Peyer's patch (tissue), 4 donors: ENCODE measurements around the gene TRPM6.

Experiments
- POLR2A ChIP-seq, 2 donors: fragments of 450-650 bp; IDR thresholded peaks; one replicate each; pipeline ENCODE4 v1.5.1; 2017; ENCODE audit warnings: antibody characterized with exemption in 2 of 2, mild to moderate bottlenecking in 2 of 2, moderate library complexity in 2 of 2
- TF ChIP-seq, protein P1 (sequence below), 6 experiments: fragments of 450-650 bp in 4 of 6; fragments of 200-600 bp in 2 of 6; sonication (generic) in 1 of 6; IDR thresholded peaks; one replicate each; pipeline ENCODE4 v1.5.1; 2017 to 2019; ENCODE audit warnings: antibody characterized with exemption in 6 of 6, mild to moderate bottlenecking in 3 of 6, moderate library complexity in 1 of 6

DNA sequence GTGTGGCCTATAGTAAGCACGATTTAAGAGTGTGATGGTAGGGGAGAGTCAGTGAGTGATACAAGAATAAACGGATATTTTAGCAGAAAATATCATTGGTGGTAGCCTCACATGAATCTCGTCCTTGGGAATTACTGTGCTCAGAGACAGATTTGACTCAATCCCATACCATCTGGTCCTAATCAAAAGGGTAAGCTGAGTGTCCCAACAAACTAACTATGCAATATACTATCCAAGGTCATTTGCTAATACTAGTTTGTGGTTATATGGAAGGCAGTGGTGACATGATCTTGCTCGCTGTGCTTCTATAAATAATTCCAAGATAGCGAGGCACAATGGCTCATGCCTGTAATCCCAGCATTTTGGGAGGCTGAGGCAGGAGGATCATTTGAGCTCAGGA, 103.2 kb downstream of the TRPM6 start:
- TF ChIP-seq, protein P1, sequence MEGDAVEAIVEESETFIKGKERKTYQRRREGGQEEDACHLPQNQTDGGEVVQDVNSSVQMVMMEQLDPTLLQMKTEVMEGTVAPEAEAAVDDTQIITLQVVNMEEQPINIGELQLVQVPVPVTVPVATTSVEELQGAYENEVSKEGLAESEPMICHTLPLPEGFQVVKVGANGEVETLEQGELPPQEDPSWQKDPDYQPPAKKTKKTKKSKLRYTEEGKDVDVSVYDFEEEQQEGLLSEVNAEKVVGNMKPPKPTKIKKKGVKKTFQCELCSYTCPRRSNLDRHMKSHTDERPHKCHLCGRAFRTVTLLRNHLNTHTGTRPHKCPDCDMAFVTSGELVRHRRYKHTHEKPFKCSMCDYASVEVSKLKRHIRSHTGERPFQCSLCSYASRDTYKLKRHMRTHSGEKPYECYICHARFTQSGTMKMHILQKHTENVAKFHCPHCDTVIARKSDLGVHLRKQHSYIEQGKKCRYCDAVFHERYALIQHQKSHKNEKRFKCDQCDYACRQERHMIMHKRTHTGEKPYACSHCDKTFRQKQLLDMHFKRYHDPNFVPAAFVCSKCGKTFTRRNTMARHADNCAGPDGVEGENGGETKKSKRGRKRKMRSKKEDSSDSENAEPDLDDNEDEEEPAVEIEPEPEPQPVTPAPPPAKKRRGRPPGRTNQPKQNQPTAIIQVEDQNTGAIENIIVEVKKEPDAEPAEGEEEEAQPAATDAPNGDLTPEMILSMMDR (IDR thresholded peaks at IDR 0.05) = no peak
- no peak for TF ChIP-seq POLR2A (IDR thresholded peaks at IDR 0.05)
